ENCODE data around the gene NFASC.

The NFASC gene

DNA sequence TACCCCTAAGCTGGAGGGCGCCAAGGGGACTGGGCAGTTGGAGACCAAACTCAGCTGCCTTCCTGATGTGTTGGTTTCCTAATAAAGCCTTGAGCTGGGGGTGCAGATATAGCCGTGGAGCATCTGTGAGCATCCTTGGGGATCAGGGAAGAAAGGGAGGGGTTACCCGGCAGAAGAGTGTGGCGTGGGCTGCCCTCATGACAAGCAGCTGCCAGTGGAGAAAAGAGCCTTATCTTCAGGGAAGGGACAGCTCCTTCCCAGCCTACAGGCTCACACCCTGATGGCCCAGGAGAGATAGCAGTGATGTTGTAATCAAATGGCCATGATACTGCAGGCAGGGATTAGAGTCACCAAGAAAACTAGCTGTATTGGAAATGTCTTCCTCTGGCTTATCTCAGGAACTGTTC is 10.8 kb upstream of the NFASC start:
- DNase-seq (ENCODE audit: low spot score): no peak

DNA sequence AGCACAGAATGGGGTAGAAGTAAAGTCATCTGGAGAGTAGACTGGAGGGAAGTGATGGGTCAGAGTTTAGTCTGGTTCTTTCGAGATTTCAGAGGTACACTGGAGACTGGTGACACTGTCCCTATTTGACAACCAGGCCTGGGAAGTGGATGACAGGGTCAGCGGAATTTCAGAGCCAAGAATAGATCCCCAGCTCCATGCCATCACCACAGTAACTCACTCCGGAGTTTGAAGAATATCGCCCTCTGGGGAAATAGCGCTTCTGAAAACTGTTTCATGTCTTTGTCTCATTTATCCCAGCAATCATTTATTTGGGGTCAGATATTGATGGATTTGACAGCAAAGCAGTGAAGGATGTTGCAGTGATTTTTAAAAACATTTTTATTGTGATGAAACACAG is 7.6 kb upstream of the NFASC start:
- no peak for DNase-seq (ENCODE audit: low spot score)

DNA sequence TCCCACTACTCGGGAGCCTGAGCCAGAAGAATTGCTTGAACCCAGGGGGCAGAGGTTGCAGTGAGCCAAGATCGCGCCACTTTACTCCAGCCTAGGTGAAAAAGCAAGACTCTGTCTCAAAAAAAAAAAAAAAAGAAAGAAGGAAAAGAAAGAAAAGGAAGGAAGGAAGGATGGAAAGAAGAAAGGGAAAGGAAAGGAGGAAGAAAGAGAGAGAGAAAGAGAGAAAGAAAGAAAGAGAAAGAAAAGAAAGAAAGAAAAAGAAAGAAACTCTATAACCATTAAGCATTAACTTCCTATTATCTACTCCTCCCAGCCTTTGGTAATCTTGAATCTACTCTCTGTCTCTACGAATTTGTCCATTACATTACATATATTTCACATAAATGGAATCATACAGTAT is 6.9 kb upstream of the NFASC start:
- no peak for DNase-seq (ENCODE audit: low spot score)

DNA sequence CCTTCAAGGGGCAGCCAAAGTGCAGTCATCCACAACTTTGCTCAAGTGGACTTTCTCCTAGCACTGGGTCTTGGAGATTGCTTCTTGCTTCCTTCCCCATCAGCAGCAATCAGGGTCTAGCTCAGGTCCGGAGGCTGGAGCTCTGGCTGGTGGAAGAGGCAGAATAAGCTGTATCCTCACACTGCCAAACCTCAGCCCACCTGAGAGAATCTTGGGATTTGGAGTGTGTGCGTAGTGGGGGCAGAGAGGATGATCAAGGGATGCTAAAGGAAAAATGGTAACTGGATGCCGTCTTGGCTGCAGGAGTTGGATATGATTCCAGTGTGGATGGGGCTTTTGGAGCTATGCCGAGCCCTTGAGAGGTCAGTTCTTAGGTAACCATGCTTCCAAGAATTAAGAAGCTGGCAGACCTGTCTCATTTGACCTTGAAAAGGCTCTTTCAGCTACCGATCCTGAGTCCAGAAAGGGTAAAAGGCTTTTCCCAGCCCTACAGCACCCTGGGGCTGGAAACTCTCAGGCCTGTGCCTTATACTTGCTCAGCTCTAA is 4.5 kb upstream of the NFASC start:
- DNase-seq (ENCODE audit: low spot score): no peak

DNA sequence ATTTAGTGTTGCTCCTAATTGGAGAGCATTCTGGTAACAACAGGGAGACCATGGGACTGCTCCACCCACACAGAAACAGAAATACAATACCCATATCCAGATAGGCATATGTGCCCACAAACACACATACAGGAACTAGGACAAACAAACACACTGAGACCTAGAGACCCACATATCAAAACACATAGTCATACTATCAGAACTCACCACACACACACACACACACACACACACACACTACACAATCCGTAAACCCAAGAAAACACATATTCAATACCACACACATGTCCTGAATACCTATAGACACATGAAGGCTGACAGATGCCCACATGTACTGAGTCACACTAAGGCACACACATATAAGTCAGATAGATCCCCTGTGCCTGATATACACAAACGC is 3.5 kb upstream of the NFASC start:
- no peak for DNase-seq (ENCODE audit: low spot score)

DNA sequence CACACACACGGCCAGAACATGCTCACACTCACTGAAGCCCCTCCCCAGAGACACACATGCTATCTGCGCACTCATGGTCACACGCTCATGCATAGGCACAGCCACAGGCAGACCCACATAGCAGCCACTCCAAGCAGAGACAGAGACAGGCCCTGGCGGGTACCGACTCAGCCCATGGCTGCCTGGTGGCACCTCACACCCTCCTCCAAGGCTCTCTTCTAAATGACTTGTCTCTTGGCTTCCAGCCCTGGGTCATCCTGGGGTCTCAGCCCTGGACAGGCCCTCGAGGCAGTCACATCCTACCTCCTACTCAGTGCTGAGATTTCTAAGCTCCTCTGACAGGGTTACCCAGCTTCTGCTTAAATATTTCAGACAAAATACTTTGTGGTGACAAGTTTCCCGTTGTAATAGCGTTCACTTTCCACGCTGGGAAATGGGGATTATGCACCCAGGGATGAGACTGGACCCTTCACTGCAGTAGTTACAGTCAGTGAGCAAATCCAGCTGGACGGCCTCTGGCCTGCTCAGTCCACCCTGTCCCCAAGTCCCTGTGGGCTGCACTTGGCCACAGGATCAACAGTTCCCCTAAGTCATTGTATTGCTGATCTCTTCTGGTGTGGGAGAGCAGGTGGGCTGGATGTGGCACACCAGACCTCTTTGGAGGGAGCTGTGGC is 2.9 kb upstream of the NFASC start:
- no peak for DNase-seq (ENCODE audit: low spot score)

DNA sequence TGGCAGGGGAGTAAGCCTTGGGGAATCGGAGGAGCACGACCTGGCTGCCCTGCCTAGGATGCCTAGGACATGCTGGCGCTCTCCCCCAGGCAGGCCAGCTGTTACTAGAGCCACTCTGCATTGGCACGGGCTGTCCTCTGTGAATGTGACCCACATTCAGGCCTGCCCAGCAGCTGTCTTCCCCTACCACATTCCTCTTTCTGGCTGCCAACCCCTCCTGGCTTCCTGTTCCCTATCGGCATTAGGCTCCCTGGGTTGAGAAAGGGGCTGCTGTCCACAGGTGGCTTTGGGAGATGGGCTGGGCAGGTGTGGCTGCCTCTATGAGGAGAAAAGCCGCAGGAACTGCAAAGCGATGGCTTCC is 2.3 kb upstream of the NFASC start:
- no peak for DNase-seq (ENCODE audit: low spot score)

DNA sequence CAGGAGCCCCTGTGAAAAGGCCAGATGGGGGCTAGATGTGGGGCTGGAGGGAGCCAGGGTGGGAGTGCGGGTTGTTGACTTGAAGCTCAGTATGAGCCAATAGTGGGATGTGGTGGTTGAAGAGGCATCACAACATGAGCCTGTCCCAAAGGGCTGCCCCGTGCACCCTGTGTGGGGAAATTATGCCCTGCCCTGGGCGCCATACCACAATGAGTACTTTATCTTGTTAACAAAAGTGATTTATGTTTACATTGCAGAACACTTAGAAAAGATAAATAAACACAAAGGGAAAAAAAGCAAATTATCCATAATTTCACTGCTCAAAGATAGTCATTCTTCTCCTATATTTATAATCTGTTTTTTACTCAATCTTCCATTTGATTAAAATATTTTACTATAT is 1.6 kb upstream of the NFASC start:
- DNase-seq (ENCODE audit: low spot score): no peak

DNA sequence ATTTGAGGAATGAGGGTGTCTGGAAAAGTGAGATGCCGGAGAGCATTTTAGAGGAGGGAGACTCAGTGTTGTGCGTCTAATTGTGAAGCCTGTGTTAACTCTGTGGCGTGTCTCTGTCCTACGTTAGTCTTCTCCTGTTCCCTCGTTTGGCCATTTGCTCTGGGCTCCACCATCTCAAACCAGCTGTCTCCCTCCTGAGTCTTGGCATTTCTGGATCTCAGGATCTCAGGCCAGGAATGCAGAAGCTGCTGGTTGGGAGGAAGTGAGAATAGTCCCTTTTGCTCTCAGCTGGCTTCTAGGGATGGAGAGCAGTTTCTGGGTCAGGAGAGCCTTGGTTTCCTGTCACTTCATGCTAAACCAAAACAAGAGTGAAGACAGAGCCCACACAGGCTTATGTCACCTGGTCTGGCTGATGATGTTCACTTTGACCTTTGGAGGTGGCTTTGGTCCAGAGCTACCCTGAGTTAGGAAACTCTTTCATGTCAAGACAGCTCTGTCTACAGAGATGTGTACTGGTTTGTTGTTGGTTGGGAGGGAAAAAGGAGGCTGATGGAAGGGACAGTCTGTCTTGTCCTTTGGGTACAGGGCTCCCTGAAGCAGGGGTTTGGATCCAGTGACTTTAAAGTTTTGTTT is 859 bp downstream of the NFASC start:
- DNase-seq (ENCODE audit: low spot score): no peak

DNA sequence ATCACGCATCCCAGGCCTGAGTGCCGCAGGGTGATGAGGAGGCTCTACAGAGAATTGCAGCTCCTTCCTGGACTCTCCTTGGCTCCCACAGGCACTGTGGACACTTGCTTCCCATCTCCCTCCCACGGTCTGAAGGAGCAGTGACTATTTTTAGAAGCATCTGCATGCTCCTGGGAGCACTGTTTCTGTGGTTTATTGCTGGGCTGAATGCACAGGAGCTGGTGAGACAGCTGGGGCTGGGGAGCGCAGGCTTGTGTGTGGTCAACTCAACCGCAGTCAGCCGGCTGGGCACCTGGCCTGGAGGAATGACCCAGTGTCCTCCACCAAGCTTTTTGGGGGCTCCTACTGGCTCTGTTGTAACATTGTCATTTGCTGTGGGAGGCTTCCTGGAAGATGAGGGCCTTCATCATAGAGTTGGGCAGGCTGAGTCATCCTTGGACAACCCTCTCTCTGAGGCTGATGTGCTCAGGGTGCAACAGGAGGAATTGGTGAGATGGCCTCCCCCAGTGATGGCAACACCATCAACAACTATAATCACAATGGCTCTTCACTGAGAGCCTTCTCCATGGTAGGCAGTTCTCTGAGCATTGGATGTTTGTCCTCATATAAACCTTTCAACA is 1.7 kb downstream of the NFASC start:
- no peak for DNase-seq (ENCODE audit: low spot score)

DNA sequence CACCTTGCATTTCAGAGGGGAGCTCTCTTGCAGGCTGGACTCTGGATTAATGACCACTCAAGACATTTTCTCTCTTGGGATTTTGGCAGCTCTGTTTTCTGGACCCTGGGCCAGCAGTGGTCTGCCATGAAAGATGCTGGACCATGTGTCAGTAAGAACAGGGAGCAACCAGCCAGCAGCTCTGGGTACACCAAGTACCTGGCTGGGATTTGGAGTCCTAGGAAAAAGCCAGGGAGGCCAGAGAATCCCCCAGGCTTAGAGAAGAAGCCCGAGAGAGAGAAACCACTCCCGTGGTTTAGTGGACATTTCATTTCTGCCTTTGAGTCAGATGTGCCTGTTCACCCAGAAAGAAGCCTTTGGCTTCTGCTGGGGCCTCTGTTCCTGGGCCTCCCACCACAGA is 2.5 kb downstream of the NFASC start:
- no peak for DNase-seq (ENCODE audit: low spot score)

DNA sequence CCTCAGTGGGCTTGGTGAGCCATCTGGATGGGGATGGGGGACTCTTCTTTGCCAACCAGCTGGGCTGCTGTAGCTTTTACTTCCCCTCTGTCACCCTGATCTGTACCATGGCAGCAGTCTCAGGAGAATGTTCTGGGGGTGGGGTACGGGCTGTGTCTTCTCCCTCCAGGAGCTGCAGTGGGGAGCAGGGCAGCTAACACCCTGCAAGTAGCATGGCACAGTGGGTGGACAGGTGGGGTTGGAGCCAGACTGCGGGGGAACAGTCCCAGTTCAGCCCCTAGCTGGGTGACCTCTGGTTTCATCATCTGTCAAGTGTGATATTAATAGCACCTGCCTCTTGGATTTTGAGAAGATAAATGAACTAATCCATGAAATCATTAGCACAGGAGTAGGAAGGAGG is 3.1 kb downstream of the NFASC start:
- no peak for DNase-seq (ENCODE audit: low spot score)

DNA sequence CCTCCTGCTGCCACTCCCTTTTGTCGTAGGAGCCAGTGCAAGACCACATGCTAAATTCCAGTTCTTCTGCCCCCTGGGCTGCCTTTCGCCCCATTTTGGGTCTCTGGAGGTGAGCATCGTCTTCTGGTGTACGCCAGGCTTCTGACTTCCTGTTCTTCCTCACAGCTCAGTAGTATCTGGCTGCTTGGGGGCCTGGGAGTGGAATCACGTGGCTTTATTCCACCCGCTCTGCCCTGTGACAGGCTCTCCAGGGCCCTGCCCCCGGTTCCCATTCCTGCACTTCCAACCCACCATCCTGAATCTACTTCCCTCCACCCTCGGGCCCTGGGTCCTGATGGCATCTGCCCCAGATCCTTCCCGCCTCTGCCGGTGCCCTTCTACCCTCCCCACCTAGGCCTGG is 3.6 kb downstream of the NFASC start:
- DNase-seq (ENCODE audit: low spot score): no peak

DNA sequence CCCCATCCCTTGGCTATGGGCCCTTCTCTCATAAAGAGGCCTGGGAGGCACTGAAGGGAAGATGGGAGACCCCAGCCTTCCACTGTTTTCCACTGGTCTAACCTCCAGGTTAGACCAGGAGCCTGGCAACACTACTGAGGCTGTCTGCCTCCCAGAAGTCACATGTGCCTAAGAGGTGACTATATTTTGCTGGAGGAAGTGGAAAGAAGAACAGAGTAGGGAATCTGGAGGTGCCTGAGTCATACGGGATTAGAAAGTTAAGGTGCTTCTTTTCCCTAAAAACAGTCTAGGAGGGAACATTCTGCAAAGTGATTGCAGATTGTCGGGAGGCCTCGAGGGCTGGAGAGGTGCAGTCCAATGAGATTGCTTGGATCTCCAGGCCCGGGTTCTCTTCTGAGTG is 4.6 kb downstream of the NFASC start:
- DNase-seq (ENCODE audit: low spot score): no peak

DNA sequence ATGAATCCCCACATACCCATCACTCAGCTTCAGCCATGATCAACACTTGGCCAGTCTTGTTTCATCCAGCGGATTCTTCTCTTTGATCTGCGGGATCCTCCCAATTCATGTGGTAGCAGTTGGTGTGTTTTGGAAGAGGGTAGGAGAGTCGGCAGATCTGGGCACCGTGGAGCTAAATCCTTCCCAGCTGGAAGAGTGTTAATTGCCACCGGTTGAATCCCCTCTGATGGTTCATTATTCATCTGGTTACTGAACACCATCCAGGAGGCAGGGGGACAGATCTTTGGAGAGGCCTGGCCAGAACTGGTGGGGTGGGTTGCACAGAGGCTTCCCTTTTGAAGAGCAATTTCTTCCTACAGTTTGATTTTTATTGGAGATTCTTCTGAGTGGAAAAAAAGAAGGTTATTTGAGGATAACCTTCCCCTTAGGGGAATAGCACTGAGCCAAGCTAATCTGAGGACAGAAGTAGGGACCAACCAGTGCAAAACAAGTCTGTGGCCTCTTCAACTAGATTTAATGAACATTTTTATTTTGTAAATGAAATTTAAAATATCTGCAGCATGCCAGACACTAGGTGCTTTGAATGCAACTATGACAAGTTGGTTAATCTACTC is 8.1 kb downstream of the NFASC start:
- no peak for DNase-seq (ENCODE audit: low spot score)

DNA sequence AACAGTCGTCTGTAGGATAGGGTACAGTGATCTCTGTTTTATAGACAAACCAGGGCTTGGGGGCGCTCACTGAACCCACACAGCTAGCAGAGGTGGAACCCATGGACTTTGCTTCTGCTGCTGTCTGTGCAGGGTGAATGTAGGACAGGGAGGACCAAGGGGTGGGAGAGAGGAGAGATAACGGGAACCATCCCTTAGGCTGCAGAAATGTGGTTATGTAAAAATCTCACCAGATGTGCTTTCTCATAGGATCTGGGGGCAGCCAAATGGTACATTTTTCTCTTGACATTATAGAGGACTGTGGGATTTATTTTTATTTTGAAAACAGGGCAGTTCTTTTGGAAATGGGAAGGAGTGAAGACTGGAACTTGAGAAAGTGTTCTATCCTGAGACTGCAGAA is 8.7 kb downstream of the NFASC start:
- no peak for DNase-seq (ENCODE audit: low spot score)

DNA sequence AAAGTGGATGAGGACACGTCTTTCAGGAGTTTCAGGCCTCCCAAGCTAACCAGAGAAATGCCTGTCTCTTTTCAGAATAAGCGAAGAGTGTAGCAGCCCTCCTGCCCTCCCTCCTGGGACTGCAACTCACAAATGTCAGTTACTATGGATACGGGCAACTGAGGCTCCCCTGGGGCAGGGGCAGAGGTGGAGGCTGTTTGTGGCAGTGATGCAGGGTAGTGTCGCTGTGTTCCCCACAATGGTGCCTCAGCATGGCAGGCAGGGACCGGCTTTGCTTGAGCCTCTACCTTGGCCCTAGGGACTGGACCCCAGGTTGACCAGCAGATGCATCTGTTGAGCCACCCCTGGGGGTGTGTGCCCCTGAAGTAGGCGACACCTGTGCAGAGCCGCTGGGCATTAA is 10.2 kb downstream of the NFASC start:
- no peak for DNase-seq (ENCODE audit: low spot score)

DNA sequence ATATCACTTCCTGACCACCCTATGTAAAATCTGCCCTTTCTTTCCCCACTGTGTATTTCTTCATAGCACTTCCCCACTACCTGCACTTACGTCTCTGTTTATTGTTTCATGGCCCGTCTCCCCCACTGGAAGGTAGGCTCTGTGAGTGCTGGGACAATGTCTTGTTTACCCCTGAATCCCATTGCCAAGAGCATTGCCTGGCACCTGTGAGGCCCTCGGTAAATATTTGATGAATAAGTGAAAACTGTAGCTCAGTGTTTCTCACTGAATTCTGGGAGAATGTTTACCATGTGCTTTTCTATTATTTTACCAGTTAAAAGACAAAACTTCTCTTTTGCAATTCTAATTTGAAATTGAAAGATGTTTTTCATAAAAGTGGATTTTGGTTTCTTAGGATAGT is 11.8 kb downstream of the NFASC start:
- no peak for DNase-seq (ENCODE audit: low spot score)

DNA sequence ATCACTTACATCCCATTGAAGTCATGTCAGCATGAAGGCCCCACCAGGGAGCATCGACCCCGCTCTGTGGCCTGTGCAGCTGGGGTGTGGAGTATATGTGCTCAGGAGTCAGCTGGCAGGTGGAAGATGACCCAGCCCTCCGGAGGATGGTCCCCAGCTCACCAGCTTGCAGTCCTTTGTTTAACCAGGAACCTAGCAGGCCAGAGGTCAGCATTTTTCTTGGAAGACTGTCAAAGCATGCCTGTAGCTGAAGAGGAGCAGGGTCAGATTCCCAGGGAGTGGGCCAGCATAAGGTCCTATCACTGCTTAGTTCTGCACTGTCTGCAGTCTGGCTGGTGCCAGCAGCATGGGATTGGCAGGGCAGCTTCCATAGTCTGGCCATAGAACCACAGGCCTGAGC is 12.7 kb downstream of the NFASC start:
- DNase-seq (ENCODE audit: low spot score): no peak

DNA sequence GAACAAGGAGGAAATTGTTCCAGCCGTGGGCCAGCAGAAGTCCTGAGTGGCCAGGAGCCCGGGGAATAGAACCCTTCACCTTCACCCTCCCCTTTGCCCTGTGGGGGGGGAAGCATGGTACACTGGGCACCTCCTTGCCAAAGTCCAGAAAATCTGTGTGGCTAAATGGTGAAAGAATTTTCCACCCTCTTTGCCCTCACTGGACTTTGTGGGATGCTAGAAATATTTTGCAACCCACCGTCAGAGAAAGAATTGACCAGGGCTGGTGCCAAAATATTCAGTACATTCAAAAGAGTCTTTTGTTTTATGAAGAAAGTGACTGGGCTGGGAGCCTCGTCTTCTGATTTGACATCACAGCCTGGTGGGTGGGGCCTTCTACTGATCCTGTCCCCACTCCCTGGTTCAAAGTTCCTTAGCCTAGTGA is 14.6 kb downstream of the NFASC start:
- DNase-seq (ENCODE audit: low spot score): no peak

DNA sequence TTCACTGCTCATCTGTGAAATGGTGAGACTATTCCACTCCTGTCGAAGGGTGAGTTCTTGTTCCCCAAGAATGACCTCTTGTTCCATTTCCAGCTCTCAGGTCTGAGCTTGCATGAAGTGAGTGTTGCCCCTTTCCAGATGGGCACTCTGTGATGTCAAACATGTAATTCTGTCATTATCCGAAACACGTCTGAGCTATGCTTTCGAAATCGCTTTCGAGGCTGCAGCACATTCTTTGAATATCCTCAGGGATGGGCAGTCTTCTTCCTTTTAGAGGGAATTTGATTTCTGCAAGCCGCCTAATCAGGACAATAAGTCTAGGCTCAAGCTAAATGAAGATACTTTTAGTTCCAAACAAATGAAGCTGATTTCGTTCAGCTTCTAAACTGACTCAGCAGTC is 15.1 kb downstream of the NFASC start:
- DNase-seq (ENCODE audit: low spot score): no peak

DNA sequence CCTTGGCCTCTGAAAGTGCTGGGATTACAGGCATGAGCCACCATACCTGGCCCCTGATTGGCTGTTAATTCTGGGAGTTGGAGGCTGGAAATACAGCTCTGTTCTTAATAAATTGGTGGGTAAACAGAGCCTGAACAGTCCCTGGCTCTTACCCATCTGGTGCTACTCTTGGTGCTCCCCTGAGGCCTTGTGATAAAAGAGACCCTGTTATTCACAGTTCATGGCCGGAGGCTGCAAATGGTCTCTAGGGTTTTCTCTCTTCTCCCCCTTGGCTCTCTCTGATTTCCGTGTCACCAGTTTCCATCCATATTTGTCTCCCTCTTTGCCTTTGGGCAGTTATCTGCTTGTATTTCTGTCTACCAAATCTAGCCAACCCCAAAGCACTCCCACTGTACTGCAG is 17.2 kb downstream of the NFASC start:
- DNase-seq (ENCODE audit: low spot score): no peak

DNA sequence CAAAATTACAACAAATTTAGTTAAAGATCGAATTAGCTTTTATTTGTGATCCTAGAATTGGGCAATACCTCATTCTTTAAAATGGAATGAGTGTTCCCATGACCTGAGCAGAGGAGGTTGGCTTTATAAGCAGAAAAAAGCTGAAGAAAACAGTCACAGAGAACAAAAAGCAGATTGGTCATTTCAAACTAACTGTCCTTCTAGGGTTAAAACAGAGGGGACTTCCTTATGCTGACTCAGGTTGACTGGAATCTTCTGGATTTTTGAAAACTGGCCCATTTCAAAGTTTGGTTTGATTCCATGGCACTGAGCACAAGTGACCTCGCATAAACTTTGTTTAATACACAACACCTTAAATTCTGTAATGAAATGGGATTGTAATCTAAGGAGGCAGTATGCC is 17.6 kb downstream of the NFASC start:
- no peak for DNase-seq (ENCODE audit: low spot score)
